HG02870 (cell line): ENCODE measurements around the gene EVI5.
"Not testable (repeated sequence)": the region's sequence is repeated elsewhere in the genome, so short reads cannot be mapped to it uniquely, and the experiment has no call there.

Experiments used
- ATAC-seq: cut with Tn5 transposase; IDR thresholded peaks from one replicate; pipeline ENCODE4 v1.9.1; 2021; ENCODE audit warnings: mild to moderate bottlenecking, moderate library complexity; ENCODE audit not compliant: unreplicated experiment

The EVI5 gene

DNA sequence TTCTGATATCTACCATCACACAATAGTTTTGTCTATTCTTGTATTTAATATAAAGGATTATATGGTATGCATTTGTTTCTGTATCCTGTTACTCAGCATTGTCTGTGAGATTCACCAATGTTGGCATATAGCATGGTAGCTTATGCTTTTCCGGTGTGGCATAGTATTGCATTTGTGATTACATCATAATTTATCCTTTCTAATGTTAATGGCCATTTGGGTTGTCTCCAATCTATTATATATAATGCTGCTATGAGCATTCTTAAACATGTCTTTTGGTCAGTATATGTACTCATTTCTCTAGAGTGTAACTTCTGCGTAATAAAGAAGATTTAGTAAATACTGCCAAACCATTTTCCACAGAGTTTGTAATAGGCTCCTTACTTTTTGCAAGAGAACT lies 257.2 kb downstream of the EVI5 start:
- ATAC-seq = no peak

GRCh38 chr1:92524944-92525590 lies 259.8 kb downstream of the EVI5 start:
- not testable (repeated sequence) for ATAC-seq

- no peak for ATAC-seq
Observed at GRCh38 chr1:92519043-92519442, 265.9 kb downstream of the EVI5 start.

GRCh38 chr1:92516574-92516973 lies 268.3 kb downstream of the EVI5 start:
- no peak for ATAC-seq

DNA sequence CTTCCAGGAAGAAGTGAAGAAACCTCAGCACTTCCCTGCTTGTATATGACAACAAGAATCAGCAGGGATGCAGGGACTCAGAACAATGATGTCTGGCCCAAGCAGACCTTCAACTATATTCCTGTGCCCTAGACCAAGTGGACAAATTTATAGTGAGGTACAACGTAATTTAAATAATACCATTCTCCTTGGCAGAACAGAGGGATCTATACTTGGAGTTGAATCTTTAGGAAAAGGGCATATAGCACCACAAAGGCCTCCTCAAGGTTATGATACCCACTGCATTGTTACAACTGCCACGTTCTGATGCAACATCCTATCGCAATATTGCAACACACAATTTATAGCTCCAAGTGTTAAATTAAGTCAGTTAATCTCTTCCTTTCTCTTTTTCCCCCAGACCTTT lies 269.1 kb downstream of the EVI5 start:
- no peak for ATAC-seq

- peak; percentile 68 for ATAC-seq
Observed at GRCh38 chr1:92511541-92511940, 273.4 kb downstream of the EVI5 start.

DNA sequence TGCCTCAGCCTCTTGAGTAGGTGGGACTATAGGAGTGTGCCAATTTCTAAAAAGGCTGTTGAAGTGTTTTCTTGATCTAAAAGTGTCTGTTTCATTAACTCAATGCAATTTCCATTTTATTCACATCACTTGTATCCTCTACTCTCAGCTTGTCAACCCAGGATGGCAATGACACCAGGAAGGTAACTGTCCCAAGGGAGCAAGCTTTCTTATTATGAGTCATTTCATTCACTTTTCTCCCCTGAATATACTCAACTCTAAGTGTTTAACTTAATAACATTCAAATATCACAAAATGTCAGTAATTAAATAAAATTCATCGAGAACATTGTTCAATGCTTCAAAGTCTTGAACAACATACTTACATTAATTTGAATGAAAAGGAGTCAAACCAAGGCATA lies 275.3 kb downstream of the EVI5 start:
- ATAC-seq = no peak

DNA sequence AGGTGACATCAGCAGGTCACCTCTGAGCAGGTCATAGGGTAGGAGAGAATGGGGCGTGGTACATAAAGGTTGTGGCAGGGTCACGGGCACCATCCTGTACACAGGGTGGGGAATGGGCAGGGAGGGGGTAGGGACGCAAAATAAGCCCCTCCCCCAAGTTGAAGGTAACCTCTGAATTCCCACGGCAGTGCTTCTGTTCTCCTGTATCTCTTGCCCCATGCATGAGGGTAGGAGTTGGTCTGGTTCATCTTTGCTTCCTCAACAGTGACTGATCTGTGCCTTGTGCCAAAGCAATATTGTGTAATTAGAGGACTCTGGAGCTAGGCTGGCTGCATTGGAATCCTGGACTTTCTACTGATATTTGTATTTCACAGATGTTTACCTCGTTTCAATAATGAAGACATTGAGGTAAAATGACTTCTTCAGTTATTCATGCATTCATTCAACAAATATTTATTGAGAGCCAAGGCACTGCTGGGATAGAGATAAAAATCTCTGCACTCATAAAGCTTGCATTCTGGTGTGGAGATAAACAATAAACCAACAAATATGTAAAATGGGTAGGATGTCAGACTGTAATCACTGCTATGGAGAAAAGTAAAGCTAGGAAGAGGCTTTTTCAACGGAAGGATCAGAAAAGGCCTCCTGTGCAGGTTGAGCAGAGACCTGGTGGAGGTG lies 279.8 kb downstream of the EVI5 start:
- ATAC-seq = no peak

GRCh38 chr1:92504291-92505014 lies 280.5 kb downstream of the EVI5 start:
- ATAC-seq = no peak

GRCh38 chr1:92503926-92504285 lies 281.0 kb downstream of the EVI5 start:
- ATAC-seq = no peak

DNA sequence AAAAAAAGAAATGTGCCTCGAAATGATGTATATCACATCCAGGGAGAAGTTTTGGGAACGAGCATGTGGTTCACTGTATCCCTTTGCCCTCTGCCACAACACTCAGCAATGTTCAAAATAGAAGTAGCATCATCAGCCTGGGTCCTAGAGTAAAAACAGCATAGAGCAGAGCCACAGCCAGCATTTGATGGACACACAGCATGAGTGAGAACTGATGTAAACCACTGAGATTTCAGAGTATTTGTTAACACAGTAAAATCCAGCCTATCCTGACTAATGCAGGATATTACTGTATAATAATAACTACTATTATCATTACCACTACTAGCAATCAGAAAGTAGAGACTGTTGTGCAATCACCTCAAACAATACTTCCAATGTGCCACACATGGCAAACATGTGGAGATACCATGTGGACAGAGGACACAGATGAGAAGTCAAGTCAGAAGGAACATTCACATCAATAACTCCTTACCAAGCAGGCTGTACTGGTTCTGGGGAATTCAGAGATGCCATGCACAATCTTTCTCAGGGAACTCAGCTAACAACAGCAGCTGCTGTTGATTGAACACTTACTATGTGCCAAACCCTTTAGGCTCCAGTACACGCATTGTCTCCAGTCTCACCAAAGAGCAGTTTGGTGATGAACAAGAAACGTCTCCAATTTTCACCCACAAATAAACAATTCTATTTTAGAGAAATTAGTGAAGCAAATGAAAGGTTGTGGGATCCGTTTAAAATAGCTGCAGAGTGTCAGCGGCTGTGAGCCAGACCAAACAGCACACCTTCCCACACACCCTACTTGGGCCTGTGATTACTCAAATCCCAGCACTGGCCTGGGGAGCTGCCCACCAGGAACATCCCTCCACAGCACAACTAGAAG lies 281.6 kb downstream of the EVI5 start:
- ATAC-seq = peak; percentile 45

- ATAC-seq = no peak
Observed at GRCh38 chr1:92502247-92502646, 282.7 kb downstream of the EVI5 start.

- no peak for ATAC-seq
Observed at GRCh38 chr1:92500552-92500951, 284.4 kb downstream of the EVI5 start.

DNA sequence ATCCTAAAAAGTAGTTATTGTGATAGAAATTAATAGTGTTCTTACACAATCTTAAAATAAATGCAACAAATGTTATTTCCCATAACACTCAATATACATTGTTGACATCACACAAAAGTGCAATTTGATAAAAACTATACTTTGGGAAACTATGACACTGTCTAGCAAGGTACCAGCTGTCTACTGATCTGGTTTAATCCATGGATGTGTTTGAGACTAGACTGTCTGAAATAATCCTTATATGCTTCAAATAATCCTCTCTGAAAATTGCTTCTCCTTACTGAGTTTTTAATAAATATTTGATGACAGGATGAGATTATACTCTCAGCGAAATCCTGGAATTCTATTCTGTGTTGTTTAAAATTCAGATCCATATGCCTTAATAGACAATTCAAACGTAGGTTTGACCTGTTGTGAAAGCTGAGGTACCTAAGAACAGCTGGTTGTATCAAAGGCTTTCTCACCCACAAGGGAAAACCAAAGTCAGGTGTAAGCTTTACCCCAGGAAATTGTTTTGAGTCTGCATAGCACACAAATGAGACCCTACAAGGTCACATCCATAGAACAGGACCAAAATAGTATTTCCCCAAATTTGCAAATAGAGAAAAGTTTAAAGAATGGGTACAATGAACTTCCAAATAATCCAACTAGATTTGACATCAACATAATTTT lies 289.4 kb downstream of the EVI5 start:
- no peak for ATAC-seq

- ATAC-seq = no peak
Observed at GRCh38 chr1:92494485-92495141, 290.3 kb downstream of the EVI5 start.

DNA sequence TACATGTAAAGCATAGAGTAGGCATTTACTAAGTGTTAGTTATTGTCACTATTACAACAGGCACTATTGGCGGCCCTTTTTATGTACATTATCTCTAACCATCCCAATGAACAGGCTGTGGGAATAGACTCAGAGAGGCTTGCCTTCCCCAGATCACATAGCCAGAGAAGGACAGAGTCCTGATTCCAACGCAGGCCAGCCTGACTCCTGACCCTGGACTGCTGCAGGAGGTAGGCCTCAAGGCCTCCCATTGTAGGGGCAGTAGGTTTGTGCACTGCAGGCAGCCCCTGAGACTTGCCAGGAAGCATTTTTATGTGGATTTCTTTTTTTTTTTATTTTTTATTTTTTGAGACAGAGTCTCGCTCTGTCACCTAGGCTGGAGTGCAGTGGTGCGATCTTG lies 291.8 kb downstream of the EVI5 start:
- ATAC-seq = no peak

- ATAC-seq = no peak
Observed at GRCh38 chr1:92488832-92489231, 296.1 kb downstream of the EVI5 start.

DNA sequence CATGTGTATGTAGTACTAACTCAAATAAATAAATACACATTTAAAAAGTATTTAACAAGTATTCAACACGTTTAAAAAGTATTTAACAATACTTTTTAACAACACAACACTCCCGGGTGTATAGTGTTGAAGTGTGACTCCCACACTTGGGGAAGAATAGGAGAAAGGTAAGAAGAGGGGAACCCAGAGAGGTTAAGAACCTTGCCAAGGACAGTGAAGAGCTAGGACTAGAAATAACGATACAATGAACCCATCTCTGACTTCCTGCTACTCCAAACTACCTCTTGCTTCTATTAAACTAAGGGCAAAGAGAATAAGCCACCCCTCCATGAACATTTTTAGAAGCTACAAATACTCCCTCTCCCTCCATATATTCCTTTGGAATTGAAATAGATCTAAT lies 296.5 kb downstream of the EVI5 start:
- no peak for ATAC-seq

DNA sequence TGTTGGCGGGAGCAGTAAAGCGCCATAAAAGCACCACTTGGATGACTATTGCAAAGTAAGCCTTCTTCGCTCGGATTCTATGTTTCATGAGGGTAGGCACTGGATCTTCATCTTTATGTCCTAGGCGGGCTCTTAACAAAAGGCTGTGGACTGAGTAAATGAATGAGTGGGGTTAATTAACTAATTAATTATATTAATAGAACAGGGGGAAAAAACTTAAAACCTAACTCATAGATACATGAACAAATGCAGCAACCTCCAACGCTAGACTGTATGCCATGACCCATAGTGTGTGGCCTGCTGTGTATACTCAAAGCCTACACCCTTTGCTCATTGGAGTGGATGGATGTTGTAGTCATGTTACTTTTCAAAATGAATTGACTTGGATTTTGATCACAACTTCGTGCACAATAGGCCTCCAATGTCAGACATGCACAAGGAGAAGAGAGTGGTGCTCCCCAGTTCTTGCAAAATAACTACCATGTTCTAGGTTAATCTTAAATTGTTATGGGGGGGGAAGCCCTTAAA lies 297.8 kb downstream of the EVI5 start:
- no peak for ATAC-seq
